ENCODE results near the gene UPP1. TPM values are rescaled to one million over a fixed set of nuclear protein-coding genes. Genes with fewer than 3 reads are reported as not detected.

The UPP1 gene
- total and polyA plus RNA-seq, 2 of the 4 experiments (the other 2 are of a cell fraction) = 3.9 to 14.5 TPM

DNA sequence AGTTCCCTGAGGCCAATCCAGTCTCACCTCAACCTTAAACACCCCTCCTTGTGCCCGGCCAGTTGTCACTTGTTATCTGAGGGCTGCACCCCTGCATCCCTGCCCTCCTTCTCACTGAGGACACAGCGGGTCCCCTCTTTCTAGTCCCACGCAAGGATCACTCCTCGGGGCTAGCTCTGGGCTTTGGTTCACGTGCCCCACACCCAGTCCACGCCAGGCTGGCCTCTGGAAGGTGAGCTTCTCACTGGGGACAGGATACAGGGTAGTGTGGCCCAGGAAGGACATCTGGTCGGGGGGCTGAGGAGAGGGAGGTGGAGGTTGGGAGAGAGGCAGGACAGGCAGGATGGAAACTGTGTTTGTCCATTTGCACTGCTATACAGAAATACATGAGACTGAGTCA, 25.5 kb downstream of the UPP1 start:
- H3K27me3 ChIP-seq (ENCODE audit: control insufficient read depth, insufficient read depth, low read length) = peaks cover 3% of the 10 kb centered on the region; the same call in 1 of the 2 replicates
- H2BK20ac ChIP-seq (ENCODE audit: low read depth, low read length) = no peak overlapping the region
- dilution Hi-C loops (cut with HindIII; ENCODE audit: low sequenced_read_pairs, unreplicated experiment) = loop anchor here (25.0 kb wide), 1 partner anchor 127 kb away; the partner anchor contains the start of gene HUS1
- H3K9ac ChIP-seq (ENCODE audit: low read depth, low read length) = no peak overlapping the region
- no peak for TF ChIP-seq RCOR1 (IDR thresholded peaks at IDR 0.05; ENCODE audit: insufficient replicate concordance, low read length)
- TF ChIP-seq MXI1 (IDR thresholded peaks at IDR 0.05; ENCODE audit: borderline replicate concordance, low read depth, low read length) = no peak
- no peak for TF ChIP-seq BHLHE40 (IDR thresholded peaks at IDR 0.05; ENCODE audit: low read depth, low read length)
- TF ChIP-seq SMC3 (IDR thresholded peaks at IDR 0.05; ENCODE audit: low read depth, low read length) = no peak
- TF ChIP-seq FOS (IDR thresholded peaks at IDR 0.05; ENCODE audit: low read depth, low read length) = no peak
- TF ChIP-seq, protein P1, sequence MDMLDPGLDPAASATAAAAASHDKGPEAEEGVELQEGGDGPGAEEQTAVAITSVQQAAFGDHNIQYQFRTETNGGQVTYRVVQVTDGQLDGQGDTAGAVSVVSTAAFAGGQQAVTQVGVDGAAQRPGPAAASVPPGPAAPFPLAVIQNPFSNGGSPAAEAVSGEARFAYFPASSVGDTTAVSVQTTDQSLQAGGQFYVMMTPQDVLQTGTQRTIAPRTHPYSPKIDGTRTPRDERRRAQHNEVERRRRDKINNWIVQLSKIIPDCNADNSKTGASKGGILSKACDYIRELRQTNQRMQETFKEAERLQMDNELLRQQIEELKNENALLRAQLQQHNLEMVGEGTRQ (IDR thresholded peaks at IDR 0.05; ENCODE audit: low read depth, low read length) = no peak
- TF ChIP-seq MAFK (IDR thresholded peaks at IDR 0.05; ENCODE audit: low read depth, low read length) = no peak
- TF ChIP-seq RFX5 (IDR thresholded peaks at IDR 0.05; ENCODE audit: low read depth, low read length) = no peak
- TF ChIP-seq CHD1 (IDR thresholded peaks at IDR 0.05; ENCODE audit: low read depth, low read length) = no peak
- no peak for TF ChIP-seq MAZ (IDR thresholded peaks at IDR 0.05; ENCODE audit: borderline replicate concordance, low read depth, low read length)
- TF ChIP-seq, protein P2, sequence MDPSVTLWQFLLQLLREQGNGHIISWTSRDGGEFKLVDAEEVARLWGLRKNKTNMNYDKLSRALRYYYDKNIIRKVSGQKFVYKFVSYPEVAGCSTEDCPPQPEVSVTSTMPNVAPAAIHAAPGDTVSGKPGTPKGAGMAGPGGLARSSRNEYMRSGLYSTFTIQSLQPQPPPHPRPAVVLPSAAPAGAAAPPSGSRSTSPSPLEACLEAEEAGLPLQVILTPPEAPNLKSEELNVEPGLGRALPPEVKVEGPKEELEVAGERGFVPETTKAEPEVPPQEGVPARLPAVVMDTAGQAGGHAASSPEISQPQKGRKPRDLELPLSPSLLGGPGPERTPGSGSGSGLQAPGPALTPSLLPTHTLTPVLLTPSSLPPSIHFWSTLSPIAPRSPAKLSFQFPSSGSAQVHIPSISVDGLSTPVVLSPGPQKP (IDR thresholded peaks at IDR 0.05; ENCODE audit: borderline replicate concordance, low read depth, low read length) = no peak
- intact Hi-C loops (cut with micrococcal nuclease) = loop anchor here (5.0 kb wide), 2 partner anchors 77 to 847 kb away; partner anchors contain the start of gene C7orf57
- no peak overlapping the region for H3K4me3 ChIP-seq (ENCODE audit: insufficient read depth, low read depth, low read length)
- in situ Hi-C loops (cut with MboI; ENCODE audit: low sequenced_read_pairs) = loop anchor here (25.0 kb wide), 1 partner anchor 852 kb away; no protein-coding TSS in a partner anchor
- no peak overlapping the region for H4K91ac ChIP-seq (ENCODE audit: insufficient read depth, low read depth, low read length)
- peaks cover 8% of the 10 kb centered on the region; the same call in 1 of the 2 replicates for H3K9me1 ChIP-seq (ENCODE audit: insufficient read depth, low read length)
- H3K18ac ChIP-seq (ENCODE audit: low read depth, low read length) = no peak overlapping the region
- no peak for DNase-seq
- no peak overlapping the region for H2BK5ac ChIP-seq (ENCODE audit: low read depth, low read length, poor library complexity, severe bottlenecking)
- H3K4me1 ChIP-seq (ENCODE audit: control insufficient read depth, insufficient read depth, low read length) = peaks cover 6% of the 10 kb centered on the region
- CTCF ChIA-PET = no interaction called here
- H3K23ac ChIP-seq (ENCODE audit: low read depth, low read length) = no peak overlapping the region
- POLR2A ChIA-PET (ENCODE audit: unreplicated experiment) = no interaction called here
- H3K4ac ChIP-seq (ENCODE audit: low read depth, low read length) = no peak overlapping the region
- ATAC-seq (ENCODE audit: low read depth) = no peak
- H3K36me3 ChIP-seq (ENCODE audit: control insufficient read depth, insufficient read depth, low read length) = no peaks in the 10 kb centered on the region
- no peaks in the 10 kb centered on the region for H3K9me3 ChIP-seq (ENCODE audit: control insufficient read depth, insufficient read depth, low read length)
- 93% methylated on average over 3 of the region's 7 CpGs; no CpG with 5 or more reads in 1 of the 2 experiments for WGBS, 2 experiments (ENCODE audit: extremely low coverage in 2 of 2, insufficient read length in 1 of 2)
- H3K27ac ChIP-seq (ENCODE audit: insufficient read depth, low read length) = no peak overlapping the region
- no peaks in the 10 kb centered on the region for H3K79me1 ChIP-seq (ENCODE audit: low read depth in 1 of 2, low read length in 2 of 2)
- no peak overlapping the region for H2AK9ac ChIP-seq (replicated peaks; ENCODE audit: low read depth, low read length, poor library complexity)
- no peak overlapping the region for H3K56ac ChIP-seq (ENCODE audit: extremely low read depth, insufficient read depth, low read length)
- H4K20me1 ChIP-seq (ENCODE audit: insufficient read depth, low read length) = no peaks in the 10 kb centered on the region
- no peak overlapping the region for H4K8ac ChIP-seq (ENCODE audit: low read depth in 2 of 2, low read length in 2 of 2)
- no peak overlapping the region for H4K5ac ChIP-seq (ENCODE audit: low read depth, low read length)
- no peak overlapping the region for H3K14ac ChIP-seq (replicated peaks; ENCODE audit: low read depth, low read length)
- no peak overlapping the region for H2AK5ac ChIP-seq (ENCODE audit: low read depth, low read length)
- H2BK120ac ChIP-seq (ENCODE audit: low read depth, low read length) = no peak overlapping the region
- no peak overlapping the region for H3K4me2 ChIP-seq (ENCODE audit: low read depth, low read length)
- no peak overlapping the region for H2AFZ ChIP-seq (replicated peaks; ENCODE audit: low read length, poor library complexity)
- BruUV-seq (replicated peaks) = no TSS peak
- no peak overlapping the region for H2BK15ac ChIP-seq (ENCODE audit: low read depth, low read length)

Data from IMR-90 (cell line).